ENCODE results near the gene ERC2.

DNA sequence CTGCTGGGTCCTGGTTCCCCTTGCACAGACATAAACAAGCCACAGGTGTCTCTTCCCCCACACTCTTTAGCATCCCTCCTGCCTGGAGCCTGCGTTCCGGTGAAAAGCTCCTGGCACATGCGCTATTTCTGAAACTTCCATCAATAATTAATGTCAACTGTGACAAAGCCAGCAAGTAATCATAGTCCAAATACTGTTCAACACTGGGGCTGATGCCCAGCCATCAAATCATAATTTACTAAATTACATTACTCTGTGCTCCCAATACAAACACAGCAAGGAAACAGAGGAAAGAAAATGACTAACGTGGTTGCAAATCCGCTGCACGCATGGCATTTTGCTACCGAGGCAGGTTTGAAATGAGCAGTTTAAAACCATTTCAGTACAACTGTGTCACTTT, 294.7 kb downstream of the ERC2 start:
- no peak for TF ChIP-seq SP2 (CRISPR knock-in tag; IDR thresholded peaks at IDR 0.05)
- TF ChIP-seq EP300 (IDR thresholded peaks at IDR 0.05; ENCODE audit: low read depth in 2 of 2, low read length in 2 of 2) = no peak
- TF ChIP-seq EP300 (CRISPR knock-in tag; IDR thresholded peaks at IDR 0.05; ENCODE audit: borderline replicate concordance) = no peak
- no peak for TF ChIP-seq POLR2AphosphoS5 (IDR thresholded peaks at IDR 0.05; ENCODE audit: low read depth, low read length)
- no peak for TF ChIP-seq SYNCRIP (IDR thresholded peaks at IDR 0.05; ENCODE audit: insufficient read depth, low read depth, low read length)
- TF ChIP-seq POLR2A (IDR thresholded peaks at IDR 0.05; ENCODE audit: insufficient read depth in 1 of 2, low read depth in 2 of 2, low read length in 2 of 2) = no peak
